Esophagus muscularis mucosa (tissue), 4 donors: ENCODE measurements around the gene KIAA0040. TPM values are rescaled to one million over a fixed set of nuclear protein-coding genes. Genes with fewer than 3 reads are reported as not detected.

Experiments
- DNase-seq: peaks from one replicate; pipeline ENCODE4 v3.0.0-alpha.2; 2017; ENCODE audit errors: extremely low spot score
- H3K27ac ChIP-seq, 4 donors: fragments of 200-600 bp; sonication (generic); replicated peaks in 1 of 4; 1 replicate in 3 of 4; 2 replicates in 1 of 4; pipeline ENCODE4 v1.5.1; 2016 to 2019; ENCODE audit warnings: mild to moderate bottlenecking in 1 of 4
- H3K27me3 ChIP-seq, 4 donors: fragments of 200-600 bp; sonication (generic); one replicate each; pipeline versions ENCODE4 v1.5.1 to v1.6.0; 2016 to 2019
- H3K36me3 ChIP-seq, 4 donors: fragments of 200-600 bp; sonication (generic); one replicate each; pipeline ENCODE4 v1.5.1; 2016 to 2019
- H3K4me1 ChIP-seq, 4 donors: fragments of 200-600 bp; sonication (generic); one replicate each; pipeline ENCODE4 v1.5.1; 2016 to 2019
- H3K4me3 ChIP-seq, 4 donors: fragments of 200-600 bp; sonication (generic); 1 replicate in 2 of 4; 2 replicates in 2 of 4; pipeline ENCODE4 v1.5.1; 2016 to 2019; ENCODE audit warnings: mild to moderate bottlenecking in 4 of 4, moderate library complexity in 1 of 4
- H3K9me3 ChIP-seq, 4 donors: fragments of 200-600 bp; sonication (generic); 1 replicate in 3 of 4; 2 replicates in 1 of 4; pipeline ENCODE4 v1.5.1; 2016 to 2019
- EP300 ChIP-seq: sonication (generic); formaldehyde crosslinking; IDR thresholded peaks from one replicate; pipeline ENCODE4 v1.6.1; 2017; ENCODE audit warnings: antibody characterized with exemption
- POLR2A ChIP-seq: fragments of 450-650 bp; IDR thresholded peaks from one replicate; pipeline ENCODE4 v1.6.1; 2017; ENCODE audit warnings: antibody characterized with exemption, moderate library complexity, mild to moderate bottlenecking, low read depth
- POLR2AphosphoS5 ChIP-seq, 2 donors: sonication (generic); formaldehyde crosslinking; IDR thresholded peaks; one replicate each; pipeline ENCODE4 v1.6.1; 2017; ENCODE audit warnings: antibody characterized with exemption in 2 of 2
- WGBS: methylation state at CpG from one replicate; pipeline ENCODE4 v1.1.5; 2018; 5-methylcytosine and 5-hydroxymethylcytosine counted together
- intact Hi-C: fragments of 100-400 bp; cut with DNase I; formaldehyde crosslinking; loops from one replicate; pipeline ENCODE4 v1.15.1; 2023
- total RNA-seq, 4 donors: library from RNA; depleted of rRNA; stranded (reverse); fragments of >200 nt; gene quantifications; one replicate each; pipeline versions ENCODE4 v1.1.0 to v1.2.1, GENCODE V29; 2016
- TF ChIP-seq, protein P1 (sequence below), 3 experiments: fragments of 200-600 bp in 2 of 3; fragments of 450-650 bp in 1 of 3; sonication (generic) in 2 of 3; IDR thresholded peaks; one replicate each; pipeline ENCODE4 v1.5.1; 2017 to 2019; ENCODE audit warnings: antibody characterized with exemption in 3 of 3, mild to moderate bottlenecking in 2 of 3, moderate library complexity in 1 of 3

KIAA0040 gene
- total RNA-seq, 4 donors from 2014 or later, result 37.0 to 109 (median 45.1) TPM

DNA sequence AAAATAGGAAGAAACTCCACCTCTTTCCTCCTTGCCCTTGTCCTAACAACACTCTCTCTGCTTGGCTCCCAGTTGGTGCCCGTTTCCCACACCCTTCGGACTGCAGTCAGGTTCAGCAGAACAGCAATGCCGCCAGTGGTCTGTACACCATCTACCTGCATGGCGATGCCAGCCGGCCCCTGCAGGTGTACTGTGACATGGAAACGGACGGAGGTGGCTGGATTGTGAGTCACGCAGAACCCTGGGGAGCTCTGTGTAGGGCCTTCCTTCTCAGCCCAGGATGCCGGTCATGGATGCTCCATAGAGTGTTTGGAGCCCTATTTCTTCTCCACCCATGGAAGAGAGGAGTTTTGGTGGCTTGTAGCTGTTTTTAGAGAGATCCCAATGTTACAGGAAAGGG, 64.1 kb downstream of the KIAA0040 start:
- WGBS, result 72% methylated on average over 9 of the region's 9 CpGs
- Histone ChIP-seq H3K4me1 (peaks cover 52 to 92% (median 86%) of the 10 kb centered on the region in 4 donors), H3K27me3 (no peaks in the 10 kb centered on the region), H3K4me3 (peak overlapping the region in 2 of 4 donors; percentile 10 to 19), H3K36me3 (no peaks in the 10 kb centered on the region), H3K9me3 (no peaks in the 10 kb centered on the region), H3K27ac (peak overlapping the region; percentile 73 to 84 (median 80))
- intact Hi-C loops, result loop anchor here (5.0 kb wide), 1 partner anchor 96 kb away; no protein-coding TSS in a partner anchor
- no peak for DNase-seq
- TF ChIP-seq, protein P1, sequence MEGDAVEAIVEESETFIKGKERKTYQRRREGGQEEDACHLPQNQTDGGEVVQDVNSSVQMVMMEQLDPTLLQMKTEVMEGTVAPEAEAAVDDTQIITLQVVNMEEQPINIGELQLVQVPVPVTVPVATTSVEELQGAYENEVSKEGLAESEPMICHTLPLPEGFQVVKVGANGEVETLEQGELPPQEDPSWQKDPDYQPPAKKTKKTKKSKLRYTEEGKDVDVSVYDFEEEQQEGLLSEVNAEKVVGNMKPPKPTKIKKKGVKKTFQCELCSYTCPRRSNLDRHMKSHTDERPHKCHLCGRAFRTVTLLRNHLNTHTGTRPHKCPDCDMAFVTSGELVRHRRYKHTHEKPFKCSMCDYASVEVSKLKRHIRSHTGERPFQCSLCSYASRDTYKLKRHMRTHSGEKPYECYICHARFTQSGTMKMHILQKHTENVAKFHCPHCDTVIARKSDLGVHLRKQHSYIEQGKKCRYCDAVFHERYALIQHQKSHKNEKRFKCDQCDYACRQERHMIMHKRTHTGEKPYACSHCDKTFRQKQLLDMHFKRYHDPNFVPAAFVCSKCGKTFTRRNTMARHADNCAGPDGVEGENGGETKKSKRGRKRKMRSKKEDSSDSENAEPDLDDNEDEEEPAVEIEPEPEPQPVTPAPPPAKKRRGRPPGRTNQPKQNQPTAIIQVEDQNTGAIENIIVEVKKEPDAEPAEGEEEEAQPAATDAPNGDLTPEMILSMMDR (IDR thresholded peaks at IDR 0.05), result no peak
- TF ChIP-seq POLR2A (no peak), EP300 (no peak)

DNA sequence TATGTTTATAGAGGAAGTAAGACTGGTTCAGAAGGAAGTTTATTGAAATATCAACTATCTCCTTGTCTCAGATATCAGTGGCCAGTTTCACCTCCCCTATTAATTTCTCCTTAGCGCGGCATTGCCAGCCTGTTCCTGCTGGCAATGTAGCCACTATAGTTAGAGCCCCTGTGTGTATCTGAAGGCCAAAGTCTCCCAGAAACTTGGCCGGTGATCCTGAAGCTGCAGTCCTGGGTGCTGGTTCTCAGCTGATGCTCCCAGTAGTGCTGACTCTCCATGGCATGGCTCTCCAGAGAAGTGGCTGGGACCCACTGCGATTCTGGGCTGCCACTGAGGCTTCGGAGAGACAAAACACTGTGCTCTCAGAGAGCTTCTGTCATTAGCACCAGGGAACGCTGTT, 65.0 kb downstream of the KIAA0040 start:
- peaks cover 46 to 82% (median 77%) of the 10 kb centered on the region in 4 donors for H3K4me1 ChIP-seq
- TF ChIP-seq POLR2AphosphoS5 (IDR thresholded peaks at IDR 0.05) (no peak), EP300 (no peak), POLR2A (no peak)
- TF ChIP-seq, protein P1 (IDR thresholded peaks at IDR 0.05), result no peak
- no peak for DNase-seq
- intact Hi-C loops, result loop anchor here (5.0 kb wide), 1 partner anchor 95 kb away; no protein-coding TSS in a partner anchor
- 72% methylated on average over 4 of the region's 6 CpGs for WGBS
- no peaks in the 10 kb centered on the region for H3K9me3 ChIP-seq
- H3K27ac ChIP-seq, result peak overlapping the region; percentile 73 to 84 (median 80)
- no peaks in the 10 kb centered on the region for H3K27me3 ChIP-seq
- no peak overlapping the region for H3K4me3 ChIP-seq
- H3K36me3 ChIP-seq, result no peaks in the 10 kb centered on the region

DNA sequence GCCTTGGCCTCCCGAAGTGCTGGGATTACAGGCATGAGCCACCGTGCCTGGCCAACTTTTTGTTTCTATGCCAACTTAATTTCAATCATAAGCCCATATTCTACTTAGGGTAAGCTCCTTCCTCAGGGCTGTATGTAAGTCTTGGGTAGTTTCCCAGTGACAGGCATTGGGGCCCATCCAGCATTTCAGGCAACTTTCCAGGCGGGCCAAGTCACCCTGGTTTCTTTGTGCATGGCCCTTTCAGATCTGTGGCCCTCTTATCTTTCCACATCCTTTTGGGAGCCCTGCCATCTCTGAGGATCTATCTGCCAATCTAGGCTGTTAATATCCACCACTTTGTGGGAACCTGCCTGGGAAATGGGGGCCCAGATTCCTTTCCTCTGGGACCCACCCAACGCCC, 66.2 kb downstream of the KIAA0040 start:
- peaks cover 37 to 70% (median 64%) of the 10 kb centered on the region in 4 donors for H3K4me1 ChIP-seq
- H3K27me3 ChIP-seq, result no peaks in the 10 kb centered on the region
- intact Hi-C loops, result loop anchor here (5.0 kb wide), 1 partner anchor 94 kb away; no protein-coding TSS in a partner anchor
- no peak for DNase-seq
- no peaks in the 10 kb centered on the region for H3K9me3 ChIP-seq
- no peaks in the 10 kb centered on the region for H3K36me3 ChIP-seq
- TF ChIP-seq, protein P1 (IDR thresholded peaks at IDR 0.05), result no peak
- no peak for TF ChIP-seq POLR2A
- no peak overlapping the region for H3K4me3 ChIP-seq
- 61% methylated on average over 4 of the region's 4 CpGs for WGBS
- peak overlapping the region; percentile 38 to 84 (median 80) for H3K27ac ChIP-seq

DNA sequence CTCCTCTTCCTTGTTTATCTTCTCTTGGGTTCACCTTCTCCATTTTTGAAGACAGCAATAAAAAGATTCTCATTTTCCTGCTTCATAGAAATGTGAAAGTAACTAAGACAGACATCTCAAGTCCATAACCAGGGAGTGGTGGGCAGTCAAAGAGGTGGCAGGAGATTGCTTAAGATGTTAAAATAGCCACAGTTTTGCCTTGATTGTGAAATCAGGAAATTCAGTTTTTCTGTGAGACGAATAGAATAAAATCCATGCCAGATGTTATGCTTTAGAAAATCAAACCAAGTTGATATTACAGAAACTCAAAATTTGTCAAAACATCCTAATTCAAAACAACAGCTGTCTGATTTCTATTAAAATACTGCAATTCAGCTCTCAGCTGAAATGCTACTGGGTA, 67.7 kb downstream of the KIAA0040 start:
- H3K36me3 ChIP-seq, result no peaks in the 10 kb centered on the region
- peak overlapping the region; percentile 10 to 55 (median 28) for H3K27ac ChIP-seq
- no peak for DNase-seq
- intact Hi-C loops, result loop anchor here (5.0 kb wide), 1 partner anchor 93 kb away; no protein-coding TSS in a partner anchor
- peaks cover 23 to 55% (median 50%) of the 10 kb centered on the region in 4 donors for H3K4me1 ChIP-seq
- WGBS, result 48% methylated on average over 1 of the region's 1 CpG
- H3K4me3 ChIP-seq, result no peak overlapping the region
- H3K9me3 ChIP-seq, result no peaks in the 10 kb centered on the region
- TF ChIP-seq, protein P1 (IDR thresholded peaks at IDR 0.05), result no peak
- no peak for TF ChIP-seq POLR2AphosphoS5 (IDR thresholded peaks at IDR 0.05)
- TF ChIP-seq EP300, result no peak
- TF ChIP-seq POLR2A, result no peak
- H3K27me3 ChIP-seq, result no peaks in the 10 kb centered on the region

DNA sequence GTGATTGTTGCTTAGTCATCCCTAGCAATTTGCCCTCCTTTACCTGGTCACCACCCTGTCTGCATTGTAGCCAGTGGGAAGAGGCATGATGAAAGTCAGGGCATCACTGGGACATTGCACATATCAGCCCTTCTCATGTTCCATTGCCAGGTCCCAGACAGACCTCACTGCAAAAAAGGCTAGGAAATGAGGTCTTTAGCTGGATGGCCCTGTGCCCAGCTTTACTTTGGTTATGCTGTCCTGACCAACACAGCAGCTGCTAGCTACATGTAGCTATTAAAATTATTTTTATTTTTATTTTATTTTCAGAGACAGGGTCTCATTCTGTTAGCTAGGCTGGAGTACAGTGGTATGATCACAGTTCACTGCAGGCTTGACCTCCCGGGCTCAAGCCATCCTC, 72.1 kb downstream of the KIAA0040 start:
- Histone ChIP-seq H3K27ac (no peak overlapping the region), H3K4me1 (peaks cover 0 to 12% (median 8%) of the 10 kb centered on the region in 4 donors), H3K27me3 (no peaks in the 10 kb centered on the region), H3K36me3 (no peaks in the 10 kb centered on the region), H3K9me3 (no peaks in the 10 kb centered on the region), H3K4me3 (no peak overlapping the region)
- WGBS, result 94% methylated on average over 1 of the region's 1 CpG
- no peak for DNase-seq
- intact Hi-C loops, result no loop called here
- TF ChIP-seq EP300 (no peak), POLR2A (no peak), POLR2AphosphoS5 (IDR thresholded peaks at IDR 0.05) (no peak)
- TF ChIP-seq, protein P1 (IDR thresholded peaks at IDR 0.05), result no peak
